ENCODE measurements around the gene PNKD. TPM values are rescaled to one million over a fixed set of nuclear protein-coding genes. Genes with fewer than 3 reads are reported as not detected.

Gene PNKD
- total and polyA plus RNA-seq, 10 of the 15 experiments (the other 5 are each of a cell fraction or from before 2014, with no cell fraction given) = 27.2 to 106 (median 61.3) TPM

DNA sequence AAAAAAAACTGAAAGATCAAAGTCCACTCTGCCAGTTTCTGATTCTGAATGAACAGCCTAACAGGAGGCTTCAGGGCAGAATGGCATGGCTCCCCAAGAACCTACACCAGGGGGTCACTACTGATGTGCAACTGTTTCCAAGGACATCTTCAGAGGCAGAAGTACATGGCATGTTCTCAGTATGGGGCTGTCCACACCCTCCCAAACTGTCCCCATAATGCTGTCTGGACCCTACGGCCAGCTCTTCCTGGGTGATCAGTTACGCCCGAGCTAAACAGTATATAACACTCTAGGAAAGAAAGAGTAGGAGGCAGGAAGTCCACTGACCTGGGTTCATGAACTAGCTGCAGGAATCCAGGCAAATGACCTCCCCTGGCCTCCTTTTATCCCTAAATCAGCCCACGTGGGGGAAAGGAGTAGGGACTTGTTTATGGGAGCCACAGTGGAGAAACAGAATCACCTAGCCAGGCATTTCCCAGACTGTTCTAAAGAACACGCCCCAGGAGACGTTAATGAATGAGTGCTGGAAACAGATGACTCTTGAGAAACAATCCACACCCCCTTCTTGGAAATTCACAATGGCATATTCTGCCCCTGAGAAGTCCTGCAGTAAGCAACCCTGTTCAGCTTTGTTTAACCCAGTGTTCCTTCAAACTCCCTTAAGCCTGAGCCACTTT, 19.5 kb downstream of the PNKD start:
- H4K20me1 ChIP-seq (ENCODE audit: control insufficient read depth, insufficient read depth) = no peaks in the 10 kb centered on the region
- no TSS peak for BruUV-seq (replicated peaks)
- ChIA-PET CTCF (interaction anchor here (0.6 to 8.2 kb wide), 12 partner anchors 9 to 370 kb away, joined by 3 to 150 read pairs (median 6); partner anchors contain the start of genes AAMP, BCS1L, CATIP and PNKD), SMC1A (ENCODE audit: uncharacterized antibody, unreplicated experiment) (interaction anchor here (1.0 to 9.5 kb wide), 7 partner anchors 17 to 121 kb away, joined by 3 to 194 read pairs (median 4); partner anchors contain the start of genes AAMP, CATIP and PNKD), RAD21 (ENCODE audit: unreplicated experiment) (interaction anchor here (0.9 to 5.9 kb wide), 10 partner anchors 12 to 608 kb away, joined by 3 to 79 read pairs (median 4); partner anchors contain the start of genes AAMP and PNKD), POLR2A (interaction anchor here (0.9 to 3.3 kb wide), 9 partner anchors 14 to 593 kb away, joined by 3 to 19 read pairs (median 9); partner anchors contain the start of genes AAMP and PNKD)
- no peak overlapping the region for H3K9ac ChIP-seq (ENCODE audit: control insufficient read depth, insufficient read depth, low read length)
- TF ChIP-seq ZNF384 (IDR thresholded peaks at IDR 0.05; ENCODE audit: borderline replicate concordance, low read depth, low read length) (peak; percentile 33; the same call in 1 of the 2 replicates), ASH2L (IDR thresholded peaks at IDR 0.05; ENCODE audit: borderline replicate concordance, low read depth) (no peak), NFYA (IDR thresholded peaks at IDR 0.05; ENCODE audit: borderline replicate concordance, low read depth, low read length) (no peak), RFX5 (IDR thresholded peaks at IDR 0.05; ENCODE audit: low read depth, low read length) (peak; percentile 57; the same call in 1 of the 2 replicates)
- H3K27ac ChIP-seq (ENCODE audit: control insufficient read depth, insufficient read depth) = 0 out of 2 replicates have a peak overlapping the region, but pooled peaks have one; percentile 72
- H3K79me2 ChIP-seq (ENCODE audit: control insufficient read depth, insufficient read depth, low read length) = peaks cover 42% of the 10 kb centered on the region
- WGBS (ENCODE audit: insufficient coverage, insufficient replicate concordance, low lambda C conversion rate, missing lambda C conversion rate) = 42% methylated on average over 6 of the region's 6 CpGs
- H3K4me1 ChIP-seq (ENCODE audit: control insufficient read depth, insufficient read depth, low read length) = peaks cover 51% of the 10 kb centered on the region
- no peak for FAIRE-seq
- in situ Hi-C loops (cut with MboI) = loop anchor here (25.0 kb wide), 1 partner anchor 98 kb away; the partner anchor contains the start of genes CTDSP1 and SLC11A1
- intact Hi-C loops (cut with micrococcal nuclease; ENCODE audit: unreplicated experiment) = loop anchor here (10.0 kb wide), 1 partner anchor 365 kb away; the partner anchor contains the start of genes BCS1L and ZNF142
- peak overlapping the region; percentile 85; the same call in 1 of the 2 replicates for H3K4me3 ChIP-seq
- peak overlapping the region; percentile 74; the same call in 1 of the 2 replicates for H3K4me2 ChIP-seq (ENCODE audit: control insufficient read depth, insufficient read depth)
- no peaks in the 10 kb centered on the region for H3K9me3 ChIP-seq (replicated peaks; ENCODE audit: control insufficient read depth, insufficient read depth, low read length)
- no peaks in the 10 kb centered on the region; a peak in 1 of 4 replicates for H3K36me3 ChIP-seq (ENCODE audit: control insufficient read depth in 2 of 2, insufficient read depth in 2 of 2, low read length in 1 of 2)
- no peaks in the 10 kb centered on the region for H3K27me3 ChIP-seq (replicated peaks in 1 of 2; ENCODE audit: control insufficient read depth in 2 of 2, insufficient read depth in 2 of 2, low read length in 1 of 2)
- no peak for ATAC-seq
- DNase-seq (ENCODE audit: low read depth, low spot score) = no peak
- no peak overlapping the region for H2AFZ ChIP-seq (ENCODE audit: control insufficient read depth, low read depth, low read length)
